Astrocyte (in vitro differentiated cells and primary cell): ENCODE data around the gene DCTPP1. TPM values are rescaled to one million over a fixed set of nuclear protein-coding genes. Genes with fewer than 3 reads are reported as not detected.

ENCODE experiments used
- DNase-seq: peaks from one replicate; pipeline ENCODE4 v3.0.0-alpha.2; 2010; ENCODE audit warnings: low read depth
- FAIRE-seq: peaks from 2 replicates; lab custom pipeline; 2011; peaks lifted over from hg19 to GRCh38; lab: Jason Lieb, UNC
- H2AFZ ChIP-seq: 2 replicates; pipeline ENCODE4 v1.6.0; 2012; ENCODE audit warnings: low read depth, low read length, inconsistent platforms
- H3K27ac ChIP-seq: 2 replicates; pipeline ENCODE4 v1.5.1; 2011; ENCODE audit warnings: low read depth, low read length, inconsistent platforms
- H3K27me3 ChIP-seq: 2 replicates; pipeline ENCODE4 v1.6.0; 2011; ENCODE audit warnings: low read length, inconsistent platforms; ENCODE audit not compliant: insufficient read depth
- H3K36me3 ChIP-seq: 2 replicates; pipeline ENCODE4 v1.5.1; 2011; ENCODE audit warnings: low read length, inconsistent platforms; ENCODE audit not compliant: insufficient read depth
- H3K4me1 ChIP-seq: 2 replicates; pipeline ENCODE4 v1.5.1; 2011; ENCODE audit warnings: low read length, inconsistent platforms; ENCODE audit not compliant: insufficient read depth
- H3K4me2 ChIP-seq: 2 replicates; pipeline ENCODE4 v1.6.0; 2012; ENCODE audit warnings: low read length, inconsistent platforms
- H3K4me3 ChIP-seq: 2 replicates; pipeline ENCODE4 v1.5.1; 2011; ENCODE audit warnings: low read depth, mild to moderate bottlenecking, low read length, inconsistent platforms; ENCODE audit not compliant: insufficient read depth
- H3K79me2 ChIP-seq: 2 replicates; pipeline ENCODE4 v1.6.0; 2012; ENCODE audit warnings: mild to moderate bottlenecking, low read length, inconsistent platforms; ENCODE audit not compliant: insufficient read depth
- H3K9ac ChIP-seq: 2 replicates; pipeline ENCODE4 v1.6.0; 2012; ENCODE audit warnings: mild to moderate bottlenecking, low read length, inconsistent platforms
- H3K9me3 ChIP-seq: 2 replicates; pipeline ENCODE4 v1.5.1; 2012; ENCODE audit warnings: low read depth, mild to moderate bottlenecking, low read length, inconsistent platforms; ENCODE audit not compliant: insufficient read depth
- H4K20me1 ChIP-seq: 2 replicates; pipeline ENCODE4 v1.6.0; 2012; ENCODE audit warnings: low read length, inconsistent platforms; ENCODE audit not compliant: insufficient read depth
- H3K27ac Mint-ChIP-seq: one replicate; pipeline ENCODE4 v1.8.0; 2021; ENCODE audit warnings: mild to moderate bottlenecking, mixed read lengths; ENCODE audit not compliant: unreplicated experiment
- H3K27me3 Mint-ChIP-seq: one replicate; pipeline ENCODE4 v1.8.0; 2021; ENCODE audit warnings: low read depth, mixed read lengths; ENCODE audit not compliant: unreplicated experiment
- H3K36me3 Mint-ChIP-seq: one replicate; pipeline ENCODE4 v1.8.0; 2021; ENCODE audit warnings: low read depth, mixed read lengths; ENCODE audit not compliant: unreplicated experiment
- H3K4me1 Mint-ChIP-seq: one replicate; pipeline ENCODE4 v1.8.0; 2021; ENCODE audit warnings: low read depth, mixed read lengths; ENCODE audit not compliant: unreplicated experiment
- H3K4me3 Mint-ChIP-seq: one replicate; pipeline ENCODE4 v1.8.0; 2021; ENCODE audit warnings: mild to moderate bottlenecking, moderate library complexity, mixed read lengths; ENCODE audit not compliant: unreplicated experiment
- H3K9me3 Mint-ChIP-seq: one replicate; pipeline ENCODE4 v1.8.0; 2021; ENCODE audit warnings: mild to moderate bottlenecking, mixed read lengths; ENCODE audit not compliant: unreplicated experiment
- CTCF ChIP-seq: IDR thresholded peaks from 2 replicates; pipeline ENCODE4 v1.5.1; 2011; ENCODE audit warnings: low read depth, mild to moderate bottlenecking, inconsistent platforms, low read length, moderate library complexity; ENCODE audit not compliant: insufficient read depth
- EZH2 ChIP-seq: IDR thresholded peaks from 2 replicates; pipeline ENCODE4 v1.6.1; 2012; ENCODE audit warnings: mild to moderate bottlenecking, low read length, inconsistent platforms; ENCODE audit not compliant: insufficient read depth
- total RNA-seq: library from RNA; stranded (reverse); gene quantifications from 2 replicates; pipeline ENCODE4 v1.2.1, GENCODE V29; 2021

DCTPP1 gene
- total RNA-seq, 1 donor from 2014 or later = 36.5 TPM

GRCh38 chr16:30444231-30445148 is 14.7 kb upstream of the DCTPP1 start:
- Mint-ChIP-seq H3K9me3 (peaks cover 7% of the 10 kb centered on the region), H3K36me3 (peaks cover 16% of the 10 kb centered on the region), H3K27me3 (no peaks in the 10 kb centered on the region), H3K4me3 (peak overlapping the region; percentile 90), H3K27ac (peak overlapping the region; percentile 63), H3K4me1 (peaks cover 14% of the 10 kb centered on the region)
- H3K36me3 ChIP-seq = no peaks in the 10 kb centered on the region
- H3K79me2 ChIP-seq = peaks cover 15% of the 10 kb centered on the region
- no peaks in the 10 kb centered on the region for H4K20me1 ChIP-seq
- FAIRE-seq (no peak), DNase-seq (no peak)
- no peaks in the 10 kb centered on the region for H3K9me3 ChIP-seq
- H2AFZ ChIP-seq = peak overlapping the region; percentile 80
- peaks cover 12% of the 10 kb centered on the region for H3K4me1 ChIP-seq
- H3K9ac ChIP-seq = peak overlapping the region; percentile 91
- H3K27me3 ChIP-seq = no peaks in the 10 kb centered on the region
- H3K4me2 ChIP-seq = peak overlapping the region; percentile 94
- peak overlapping the region; percentile 66 for H3K4me3 ChIP-seq
- peak overlapping the region; percentile 89 for H3K27ac ChIP-seq
- no peak for TF ChIP-seq CTCF
- TF ChIP-seq EZH2 = no peak

DNA sequence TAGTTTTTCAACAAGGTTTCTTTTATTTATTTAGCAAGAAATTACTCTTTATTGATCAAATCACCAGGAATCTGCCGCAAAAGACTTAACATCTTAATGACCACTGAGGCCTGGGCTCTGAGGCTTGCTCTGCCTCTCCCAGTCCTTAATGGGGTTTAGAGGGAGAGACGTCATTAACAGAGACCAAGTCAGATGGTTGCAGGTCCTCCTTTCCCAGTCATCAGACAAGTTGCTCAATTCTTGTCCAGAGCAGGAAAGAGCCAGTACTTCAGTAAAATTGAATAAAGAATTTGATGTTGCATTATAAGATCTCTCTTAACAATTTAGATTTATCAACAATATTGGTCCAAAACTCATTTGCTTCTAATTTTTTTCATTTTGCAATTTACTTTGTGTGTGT is 13.8 kb upstream of the DCTPP1 start:
- no peak overlapping the region for H3K27ac ChIP-seq
- Mint-ChIP-seq H3K4me1 (peaks cover 14% of the 10 kb centered on the region), H3K27ac (no peak overlapping the region), H3K9me3 (peaks cover 7% of the 10 kb centered on the region), H3K27me3 (no peaks in the 10 kb centered on the region), H3K36me3 (peaks cover 16% of the 10 kb centered on the region), H3K4me3 (peak overlapping the region; percentile 90)
- H3K9ac ChIP-seq = no peak overlapping the region
- TF ChIP-seq CTCF = no peak
- TF ChIP-seq EZH2 = no peak
- no peaks in the 10 kb centered on the region for H3K27me3 ChIP-seq
- H3K36me3 ChIP-seq = no peaks in the 10 kb centered on the region
- FAIRE-seq (no peak), DNase-seq (no peak)
- H3K4me3 ChIP-seq = no peak overlapping the region
- no peaks in the 10 kb centered on the region for H4K20me1 ChIP-seq
- no peaks in the 10 kb centered on the region for H3K9me3 ChIP-seq
- H3K4me2 ChIP-seq = no peak overlapping the region
- peaks cover 12% of the 10 kb centered on the region for H3K4me1 ChIP-seq
- H2AFZ ChIP-seq = no peak overlapping the region
- H3K79me2 ChIP-seq = peaks cover 15% of the 10 kb centered on the region
